Pancreas (tissue), 10 donors: ENCODE results near the gene CUL1. TPM values are rescaled to one million over a fixed set of nuclear protein-coding genes. Genes with fewer than 3 reads are reported as not detected.

Experiments used
- ATAC-seq, 4 donors: fragments of 200-7000 bp; cut with Tn5 transposase; one replicate each; pipeline versions ENCODE4 v1.8.0 to v1.9.1; 2020; ENCODE audit warnings: mild to moderate bottlenecking in 4 of 4, moderate library complexity in 4 of 4
- DNase-seq, 6 donors: peaks; one replicate each; pipeline ENCODE4 v3.0.0-alpha.2; 2020
- FAIRE-seq: peaks from 2 replicates; lab custom pipeline; 2012; peaks lifted over from hg19 to GRCh38; lab: Jason Lieb, UNC
- H3K27ac ChIP-seq, 4 donors: fragments of 200-600 bp; sonication (generic); 1 replicate in 3 of 4; 2 replicates in 1 of 4; pipeline versions ENCODE4 v1.5.0 to v1.8.0; 2020
- H3K27me3 ChIP-seq, 4 donors: fragments of 200-600 bp; one replicate each; pipeline ENCODE4 v1.8.0; 2021
- H3K36me3 ChIP-seq, 3 donors: fragments of 200-600 bp; sonication (generic) in 1 of 3; one replicate each; pipeline versions ENCODE4 v1.5.0 to v1.8.0; 2020 to 2021
- H3K4me1 ChIP-seq, 3 donors: fragments of 200-600 bp; one replicate each; pipeline ENCODE4 v1.8.0; 2021
- H3K4me3 ChIP-seq, 4 donors: fragments of 200-600 bp; sonication (generic) in 2 of 4; one replicate each; pipeline versions ENCODE4 v1.5.0 to v1.8.0; 2020 to 2021
- H3K9me3 ChIP-seq, 4 donors: fragments of 200-600 bp; one replicate each; pipeline ENCODE4 v1.8.0; 2021
- CTCF ChIP-seq, 4 donors: fragments of 200-600 bp; sonication (generic) in 3 of 4; IDR thresholded peaks; one replicate each; pipeline versions ENCODE4 v1.5.0 to v1.8.0; 2021; ENCODE audit warnings: antibody characterized with exemption in 4 of 4
- WGBS, 2 donors: extraction: QIAGEN DNeasy Blood & Tissue Kit; methylation state at CpG; one replicate each; pipeline ENCODE4 v1.1.7; 2013; 5-methylcytosine and 5-hydroxymethylcytosine counted together
- intact Hi-C, 3 donors: fragments of 100-400 bp; cut with DNase I; formaldehyde crosslinking; loops; one replicate each; pipeline versions ENCODE4 v1.11.1 to v1.14.2; 2022
- polyA plus RNA-seq, 2 donors: library from polyadenylated mRNA; stranded (reverse); fragments of 200-250 nt; gene quantifications; one replicate each; pipeline ENCODE4 v1.2.3, GENCODE V29; 2013
- total RNA-seq, 6 donors: library from RNA; stranded (reverse); fragmentation: NEBNext Ultra II Directional in 4 of 6; extraction: Animal tissue kit (Norgen Biotek cat#: 25700) in 4 of 6; gene quantifications; one replicate each; pipeline versions ENCODE4 v1.2.1 to v1.2.4, GENCODE V29; 2021 to 2023
- donor health status: healthy with polysubstance abuse.
- donor health status: DM: no; HTN: no; CAD: no; lungs with moderate emphysema.
- donor health status: DM: no; HTN: no; CAD: no.
- donor health status: control.
- donor health status: control.
- donor health status: Bipolar disorder and iron deficiency.
- donor health status: DM: yes; HTN: yes; CAD: no.
- donor health status: DM: no; HTN: no; CAD: no.
- donor health status: DM: no; HTN: no; CAD: no.
- donor health status: DM: yes; HTN: yes; CAD: no.

The CUL1 gene
- total and polyA plus RNA-seq, 8 donors = 8.9 to 19.2 (median 12.9) TPM

- no peak overlapping the region for H3K4me3 ChIP-seq
- DNase-seq (no peak), ATAC-seq (no peak), FAIRE-seq (no peak)
- H3K27ac ChIP-seq = no peak overlapping the region
- WGBS, 2 donors = 88 to 95% methylated on average over 14 of the region's 14 CpGs
- peaks cover 0 to 69% (median 26%) of the 10 kb centered on the region in 3 donors for H3K36me3 ChIP-seq
- no peaks in the 10 kb centered on the region for H3K4me1 ChIP-seq
- H3K27me3 ChIP-seq = no peaks in the 10 kb centered on the region
- no peaks in the 10 kb centered on the region for H3K9me3 ChIP-seq
- intact Hi-C loops = no loop called here
- no peak for TF ChIP-seq CTCF (IDR thresholded peaks at IDR 0.05)
Observed at GRCh38 chr7:148787571-148788295, 89.0 kb downstream of the CUL1 start.

GRCh38 chr7:148789220-148789619 is 90.5 kb downstream of the CUL1 start:
- ATAC-seq (no peak), FAIRE-seq (no peak), DNase-seq (no peak)
- intact Hi-C loops = no loop called here
- WGBS, 2 donors = 94% methylated on average over 7 of the region's 7 CpGs
- Histone ChIP-seq H3K4me3 (no peak overlapping the region), H3K36me3 (peaks cover 3 to 79% (median 22%) of the 10 kb centered on the region in 3 donors), H3K27ac (no peak overlapping the region), H3K4me1 (no peaks in the 10 kb centered on the region), H3K27me3 (no peaks in the 10 kb centered on the region), H3K9me3 (no peaks in the 10 kb centered on the region)
- no peak for TF ChIP-seq CTCF (IDR thresholded peaks at IDR 0.05)

- H3K27ac ChIP-seq = no peak overlapping the region
- H3K9me3 ChIP-seq = no peaks in the 10 kb centered on the region
- WGBS, 2 donors = 93% methylated on average over 8 of the region's 8 CpGs
- ATAC-seq (no peak), DNase-seq (no peak), FAIRE-seq (no peak)
- no peak overlapping the region for H3K4me3 ChIP-seq
- no peaks in the 10 kb centered on the region for H3K4me1 ChIP-seq
- intact Hi-C loops = no loop called here
- H3K27me3 ChIP-seq = no peaks in the 10 kb centered on the region
- no peak for TF ChIP-seq CTCF (IDR thresholded peaks at IDR 0.05)
- H3K36me3 ChIP-seq = peaks cover 6 to 84% (median 22%) of the 10 kb centered on the region in 3 donors
Observed at GRCh38 chr7:148790131-148790726, 91.5 kb downstream of the CUL1 start.

GRCh38 chr7:148790850-148791249 is 92.1 kb downstream of the CUL1 start:
- Histone ChIP-seq H3K9me3 (no peaks in the 10 kb centered on the region), H3K27ac (no peak overlapping the region), H3K27me3 (no peaks in the 10 kb centered on the region), H3K36me3 (peaks cover 6 to 84% (median 22%) of the 10 kb centered on the region in 3 donors), H3K4me1 (no peaks in the 10 kb centered on the region), H3K4me3 (no peak overlapping the region)
- no peak for TF ChIP-seq CTCF (IDR thresholded peaks at IDR 0.05)
- no peak for FAIRE-seq
- WGBS, 2 donors = 97 to 98% methylated on average over 2 of the region's 2 CpGs
- no peak for DNase-seq
- intact Hi-C loops = no loop called here
- no peak for ATAC-seq

- DNase-seq = no peak
- Histone ChIP-seq H3K27me3 (no peaks in the 10 kb centered on the region), H3K27ac (no peak overlapping the region), H3K36me3 (peaks cover 6 to 82% (median 22%) of the 10 kb centered on the region in 3 donors), H3K9me3 (no peaks in the 10 kb centered on the region), H3K4me3 (no peak overlapping the region), H3K4me1 (no peaks in the 10 kb centered on the region)
- no peak for ATAC-seq
- no peak for TF ChIP-seq CTCF (IDR thresholded peaks at IDR 0.05)
- no peak for FAIRE-seq
- 93% methylated on average over 15 of the region's 15 CpGs for WGBS, 2 donors
- intact Hi-C loops = no loop called here
Observed at GRCh38 chr7:148791546-148791945, 92.8 kb downstream of the CUL1 start.
